HepG2 (cell line): ENCODE measurements around the gene GPHN. TPM values are rescaled to one million over a fixed set of nuclear protein-coding genes. Genes with fewer than 3 reads are reported as not detected.

ENCODE experiments used
- ATAC-seq: fragments of 200-7000 bp; cut with Tn5 transposase; 3 replicates; pipeline ENCODE4 v1.9.1; 2020; ENCODE audit warnings: mild to moderate bottlenecking, moderate library complexity
- BruUV-seq: library from RNA; stranded (reverse); fragments of 400-500 nt; replicated peaks from 2 replicates; lab custom pipeline; 2021; lab: Mats Ljungman, UMichigan
- CTCF ChIA-PET: fragments of 300-600 bp; formaldehyde crosslinking; extraction: SDS; loops from one replicate; lab custom pipeline; 2021; ENCODE audit warnings: low total read pairs, inconsistent platforms, low intra/inter-chr PET ratio; lab: Yijun Ruan, JAX
- POLR2A ChIA-PET: fragments of 350-600 bp; sonication (Branson Sonifier 250); formaldehyde crosslinking; loops from one replicate; lab custom pipeline; 2020; ENCODE audit warnings: antibody characterized with exemption, inconsistent platforms; lab: Yijun Ruan, JAX
- DNase-seq: peaks from one replicate; pipeline ENCODE4 v3.0.0-alpha.2; 2015; ENCODE audit warnings: low spot score
- FAIRE-seq: peaks from 3 replicates; lab custom pipeline; 2011; peaks lifted over from hg19 to GRCh38; lab: Jason Lieb, UNC
- H2AFZ ChIP-seq: one replicate; pipeline ENCODE4 v1.6.1; 2011; ENCODE audit warnings: low read length, inconsistent platforms
- H3K27ac ChIP-seq: fragments of 300-600 bp; 3 replicates; pipeline ENCODE4 v1.8.0; 2011; ENCODE audit warnings: mixed run types, mild to moderate bottlenecking, mixed read lengths, low read length, inconsistent platforms; ENCODE audit not compliant: insufficient read depth; ENCODE audit errors: extremely low read length
- H3K27me3 ChIP-seq, 2 experiments: fragments of 200-600 bp in 1 of 2; 2 replicates in 1 of 2; 3 replicates in 1 of 2; pipeline versions ENCODE4 v1.6.0 to v1.8.0; 2011; ENCODE audit warnings: low read length in 2 of 2, mild to moderate bottlenecking in 2 of 2, moderate library complexity in 2 of 2, inconsistent platforms in 1 of 2; ENCODE audit not compliant: insufficient read depth in 2 of 2, control insufficient read depth in 1 of 2
- H3K36me3 ChIP-seq, 2 experiments: fragments of 200-600 bp in 1 of 2; replicated peaks in 1 of 2; 2 replicates in 1 of 2; 3 replicates in 1 of 2; pipeline versions ENCODE4 v1.5.1 to v1.8.0; 2011; ENCODE audit warnings: low read length in 2 of 2, inconsistent platforms in 1 of 2; ENCODE audit not compliant: insufficient read depth in 2 of 2, control insufficient read depth in 1 of 2
- H3K4me1 ChIP-seq: 2 replicates; pipeline ENCODE4 v1.5.1; 2012; ENCODE audit warnings: low read length, inconsistent platforms; ENCODE audit not compliant: insufficient read depth
- H3K4me2 ChIP-seq: 2 replicates; pipeline ENCODE4 v1.6.0; 2011; ENCODE audit warnings: low read depth, low read length, inconsistent platforms
- H3K4me3 ChIP-seq, 3 experiments: fragments of 200-600 bp in 1 of 3; sonication (generic), shearing (Covaris generic) in 1 of 3; replicated peaks in 1 of 3; 2 replicates each; pipeline ENCODE4 v1.5.1; 2011 to 2016; ENCODE audit warnings: low read length in 3 of 3, inconsistent platforms in 2 of 3, low read depth in 2 of 3, mild to moderate bottlenecking in 2 of 3, control low read depth in 1 of 3, mixed read lengths in 1 of 3; ENCODE audit not compliant: insufficient read depth in 1 of 3
- H3K79me2 ChIP-seq: one replicate; pipeline ENCODE4 v1.6.1; 2011; ENCODE audit warnings: low read length, inconsistent platforms; ENCODE audit not compliant: insufficient read depth
- H3K9ac ChIP-seq: 2 replicates; pipeline ENCODE4 v1.6.0; 2011; ENCODE audit warnings: mild to moderate bottlenecking, low read depth, low read length, inconsistent platforms; ENCODE audit not compliant: insufficient read depth
- H3K9me3 ChIP-seq: 2 replicates; pipeline ENCODE4 v1.5.1; 2012; ENCODE audit warnings: mild to moderate bottlenecking, low read length
- H4K20me1 ChIP-seq: 2 replicates; pipeline ENCODE4 v1.6.0; 2011; ENCODE audit warnings: inconsistent platforms, mild to moderate bottlenecking, low read length, moderate library complexity; ENCODE audit not compliant: insufficient read depth
- CBFB ChIP-seq: sonication (generic); formaldehyde crosslinking; IDR thresholded peaks from 2 replicates; pipeline ENCODE4 v1.4.0; 2020; ENCODE audit warnings: missing genetic modification reagents
- CENPT ChIP-seq: sonication (generic); formaldehyde crosslinking; IDR thresholded peaks from 2 replicates; pipeline ENCODE4 v1.8.0; 2022; ENCODE audit warnings: low read depth, mild to moderate bottlenecking, moderate library complexity, missing genetic modification reagents
- GTF2F1 ChIP-seq: fragments of 150-350 bp; IDR thresholded peaks from 2 replicates; pipeline ENCODE4 v1.6.1; 2014; ENCODE audit warnings: low read length
- HMGA1 ChIP-seq: sonication (generic); formaldehyde crosslinking; conservative IDR thresholded peaks from 2 replicates; pipeline ENCODE4 v1.4.0; 2020; ENCODE audit warnings: missing genetic modification reagents
- HNF4G ChIP-seq, 2 experiments: sonication (generic) in 1 of 2; formaldehyde crosslinking in 1 of 2; IDR thresholded peaks; 2 replicates each; pipeline versions ENCODE4 v1.4.0 to v1.6.1; 2011 to 2020; ENCODE audit warnings: borderline replicate concordance in 2 of 2, low read depth in 2 of 2, mild to moderate bottlenecking in 2 of 2, low read length in 1 of 2, missing genetic modification reagents in 1 of 2, moderate library complexity in 1 of 2
- HNRNPUL1 ChIP-seq: fragments of 200-400 bp; formaldehyde crosslinking; IDR thresholded peaks from 2 replicates; pipeline ENCODE4 v1.6.1; 2017; ENCODE audit warnings: low read depth, mild to moderate bottlenecking, low read length, moderate library complexity
- KLF9 ChIP-seq: IDR thresholded peaks from 2 replicates; pipeline ENCODE4 v1.6.1; 2016; ENCODE audit warnings: low read depth
- U2AF2 ChIP-seq: fragments of 200-400 bp; formaldehyde crosslinking; IDR thresholded peaks from 2 replicates; pipeline ENCODE4 v1.6.1; 2017; ENCODE audit warnings: low read depth, mild to moderate bottlenecking, low read length
- ZBTB4 ChIP-seq: sonication (generic); formaldehyde crosslinking; IDR thresholded peaks from 2 replicates; pipeline ENCODE4 v1.4.0; 2020; ENCODE audit warnings: missing genetic modification reagents, mild to moderate bottlenecking, borderline replicate concordance
- ZNF891 ChIP-seq: sonication (generic); formaldehyde crosslinking; IDR thresholded peaks from 2 replicates; pipeline ENCODE4 v1.5.0; 2020; ENCODE audit warnings: mild to moderate bottlenecking, missing genetic modification reagents
- WGBS: methylation state at CpG from one replicate; pipeline ENCODE4 v1.1.6; 2017; ENCODE audit warnings: low lambda C conversion rate; 5-methylcytosine and 5-hydroxymethylcytosine counted together
- in situ Hi-C: cut with HindIII; loops from 2 replicates; pipeline ENCODE4 v1.10.0; 2017; ENCODE audit warnings: low pct_unique_long_range_greater_than_20kb; ENCODE audit not compliant: extremely low pct_ligation_motif_present
- intact Hi-C: fragments of 100-400 bp; cut with micrococcal nuclease; formaldehyde crosslinking; loops from one replicate; pipeline ENCODE4 v1.10.0; 2022; ENCODE audit not compliant: unreplicated experiment
- polyA plus RNA-seq, 8 experiments: library from polyadenylated mRNA; depleted of rRNA in 3 of 8; stranded (reverse) in 7 of 8; unstranded in 1 of 8; fragments of >200 nt; fragmentation: Illumina TruSeq in 4 of 8; extraction: Trizol in 4 of 8; gene quantifications; 2 replicates each; pipeline versions ENCODE4 v1.2.1 to v1.2.3, GENCODE V29; 2011 to 2016; ENCODE audit warnings: low read depth in 4 of 8, missing spikeins in 1 of 8, mixed read lengths in 1 of 8; ENCODE audit not compliant: insufficient read depth in 1 of 8
- total RNA-seq, 5 experiments: library from RNA; depleted of rRNA; stranded (reverse); fragments of >200 nt; fragmentation: Illumina TruSeq; extraction: Trizol; gene quantifications; 2 replicates each; pipeline ENCODE4 v1.2.3, GENCODE V29; 2016; ENCODE audit warnings: low read depth in 1 of 5

Gene GPHN
- total and polyA plus RNA-seq, 2 of the 13 experiments (the other 11 are each of a cell fraction or from before 2014, with no cell fraction given): 12.7 to 19.2 TPM

DNA sequence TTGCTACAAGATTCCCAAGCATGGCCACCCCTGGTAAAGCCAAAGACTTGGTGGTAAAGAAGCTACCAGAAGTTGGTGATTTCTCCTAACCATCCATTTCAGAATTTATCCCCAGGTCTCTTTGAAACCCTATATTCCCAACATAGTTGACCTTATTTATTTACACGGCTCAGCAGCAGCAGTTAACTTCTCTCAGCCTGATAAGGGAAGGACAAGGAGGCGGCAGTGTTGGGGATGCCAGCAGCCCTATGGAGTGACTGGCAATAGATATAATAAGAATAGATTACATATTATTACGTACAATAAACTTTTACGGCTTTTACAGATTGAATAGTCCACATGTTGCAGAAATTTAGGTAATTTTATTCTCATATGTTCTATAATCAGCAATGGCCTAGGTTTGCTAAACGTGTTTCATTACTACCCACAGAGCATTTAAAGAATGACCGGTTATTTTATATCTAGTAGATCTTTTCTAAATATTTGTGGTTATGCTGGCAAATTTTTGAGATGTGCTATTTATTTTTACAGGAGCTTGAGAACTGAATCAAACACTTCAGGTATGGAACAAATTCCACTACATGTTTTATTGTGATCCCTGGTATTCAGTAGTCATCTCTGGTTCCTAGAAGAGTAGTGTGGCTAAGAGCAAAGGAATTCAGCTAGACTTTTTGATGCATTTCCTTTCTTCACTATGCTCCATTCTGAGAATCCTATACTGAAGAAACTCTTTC is 713.5 kb downstream of the GPHN start:
- no peak overlapping the region for H3K9ac ChIP-seq
- CTCF ChIA-PET: no interaction called here
- H3K36me3 ChIP-seq: no peaks in the 10 kb centered on the region
- no peaks in the 10 kb centered on the region for H3K79me2 ChIP-seq
- POLR2A ChIA-PET: no interaction called here
- H3K9me3 ChIP-seq: no peaks in the 10 kb centered on the region
- no peak overlapping the region for H3K27ac ChIP-seq
- DNase-seq (no peak), FAIRE-seq (no peak), ATAC-seq (no peak)
- no TSS peak for BruUV-seq
- no peaks in the 10 kb centered on the region for H4K20me1 ChIP-seq
- TF ChIP-seq HNF4G (IDR thresholded peaks at IDR 0.05; ENCODE audit: borderline replicate concordance, low read depth, low read length): no peak
- no peak for TF ChIP-seq HNF4G (CRISPR knock-in tag; IDR thresholded peaks at IDR 0.05; ENCODE audit: borderline replicate concordance, low read depth)
- no peak for TF ChIP-seq ZBTB4
- TF ChIP-seq GTF2F1: no peak
- no peak for TF ChIP-seq CBFB (CRISPR knock-in tag)
- TF ChIP-seq CENPT (CRISPR knock-in tag): no peak
- TF ChIP-seq HMGA1 (CRISPR knock-in tag): no peak
- TF ChIP-seq KLF9 (CRISPR knock-in tag): no peak
- no peak for TF ChIP-seq U2AF2
- no peak for TF ChIP-seq HNRNPUL1
- TF ChIP-seq ZNF891 (CRISPR knock-in tag): no peak
- no peaks in the 10 kb centered on the region for H3K4me1 ChIP-seq
- in situ Hi-C loops: no loop called here
- intact Hi-C loops: no loop called here
- no peak overlapping the region for H3K4me2 ChIP-seq
- H3K4me3 ChIP-seq: no peak overlapping the region
- 0 out of 5 replicates have a peak, but pooled peaks cover 0 to 4% of the 10 kb centered on the region in 2 experiments for H3K27me3 ChIP-seq
- no peak overlapping the region for H2AFZ ChIP-seq
- 55% methylated on average over 6 of the region's 6 CpGs for WGBS
